ENCODE measurements around the gene SUV39H2. TPM values are rescaled to one million over a fixed set of nuclear protein-coding genes. Genes with fewer than 3 reads are reported as not detected.
A peak's percentile ranks its signal among the peaks of the same experiment; 100 is the strongest.

Gene SUV39H2
- total RNA-seq, 1 experiment from 2014 or later, result 32.0 TPM

DNA sequence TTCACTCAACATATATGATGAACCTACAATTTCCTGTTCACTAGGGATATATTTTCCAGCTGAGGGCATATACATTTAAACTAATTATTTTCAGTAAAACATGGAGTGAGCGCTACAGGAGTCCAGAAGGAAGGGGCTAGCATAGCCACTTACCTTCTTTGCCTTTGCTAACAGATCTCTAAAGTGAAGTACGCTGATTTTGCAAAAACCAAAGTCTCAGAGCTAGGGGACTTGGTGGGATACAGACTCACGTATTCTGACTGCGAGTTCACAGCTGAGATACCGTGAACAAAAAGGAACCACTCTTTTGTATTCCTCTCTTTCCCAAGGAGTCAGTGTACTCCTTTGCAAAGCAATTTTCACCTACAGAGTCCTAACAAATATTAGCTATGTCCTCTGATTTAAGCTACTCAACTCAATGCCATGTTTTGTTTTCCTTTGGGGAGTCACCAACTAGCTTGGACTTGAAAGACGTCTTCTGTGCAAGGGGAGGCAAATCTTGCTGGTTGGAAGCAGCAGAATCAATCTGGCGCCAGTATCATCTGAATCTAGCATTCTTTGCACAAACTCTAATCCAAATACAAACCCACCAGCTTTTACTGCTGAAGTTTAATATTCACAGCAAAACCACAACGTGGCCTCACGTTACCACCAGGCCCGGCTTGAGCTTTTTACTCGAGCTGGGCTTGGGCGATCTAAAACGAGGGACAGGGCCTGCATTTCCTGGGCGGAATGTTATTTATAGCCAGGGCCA lies 41.5 kb upstream of the SUV39H2 start:
- H3K36me3 Mint-ChIP-seq (ENCODE audit: insufficient read depth, unreplicated experiment), result peaks cover 40% of the 10 kb centered on the region
- H3K4me1 Mint-ChIP-seq (ENCODE audit: low read depth, unreplicated experiment), result peaks cover 17% of the 10 kb centered on the region
- H3K27me3 Mint-ChIP-seq (ENCODE audit: unreplicated experiment), result no peaks in the 10 kb centered on the region
- no peaks in the 10 kb centered on the region for H3K9me3 Mint-ChIP-seq (ENCODE audit: low read depth, unreplicated experiment)
- TSS peak; percentile 26 for BruUV-seq (replicated peaks)
- intact Hi-C loops (cut with micrococcal nuclease; ENCODE audit: unreplicated experiment), result no loop called here
- peak overlapping the region; percentile 81 for H3K27ac Mint-ChIP-seq (ENCODE audit: unreplicated experiment)
- CTCF ChIA-PET, result interaction anchor here (0.5 to 2.0 kb wide), 10 partner anchors 11 to 873 kb away, joined by 3 to 8 read pairs (median 4); no protein-coding TSS in a partner anchor
- H3K4me3 Mint-ChIP-seq (ENCODE audit: low read depth, unreplicated experiment), result peak overlapping the region; percentile 62
- no peak for DNase-seq
- TF ChIP-seq, protein P1, sequence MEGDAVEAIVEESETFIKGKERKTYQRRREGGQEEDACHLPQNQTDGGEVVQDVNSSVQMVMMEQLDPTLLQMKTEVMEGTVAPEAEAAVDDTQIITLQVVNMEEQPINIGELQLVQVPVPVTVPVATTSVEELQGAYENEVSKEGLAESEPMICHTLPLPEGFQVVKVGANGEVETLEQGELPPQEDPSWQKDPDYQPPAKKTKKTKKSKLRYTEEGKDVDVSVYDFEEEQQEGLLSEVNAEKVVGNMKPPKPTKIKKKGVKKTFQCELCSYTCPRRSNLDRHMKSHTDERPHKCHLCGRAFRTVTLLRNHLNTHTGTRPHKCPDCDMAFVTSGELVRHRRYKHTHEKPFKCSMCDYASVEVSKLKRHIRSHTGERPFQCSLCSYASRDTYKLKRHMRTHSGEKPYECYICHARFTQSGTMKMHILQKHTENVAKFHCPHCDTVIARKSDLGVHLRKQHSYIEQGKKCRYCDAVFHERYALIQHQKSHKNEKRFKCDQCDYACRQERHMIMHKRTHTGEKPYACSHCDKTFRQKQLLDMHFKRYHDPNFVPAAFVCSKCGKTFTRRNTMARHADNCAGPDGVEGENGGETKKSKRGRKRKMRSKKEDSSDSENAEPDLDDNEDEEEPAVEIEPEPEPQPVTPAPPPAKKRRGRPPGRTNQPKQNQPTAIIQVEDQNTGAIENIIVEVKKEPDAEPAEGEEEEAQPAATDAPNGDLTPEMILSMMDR (IDR thresholded peaks at IDR 0.05; ENCODE audit: unreplicated experiment), result no peak

DNA sequence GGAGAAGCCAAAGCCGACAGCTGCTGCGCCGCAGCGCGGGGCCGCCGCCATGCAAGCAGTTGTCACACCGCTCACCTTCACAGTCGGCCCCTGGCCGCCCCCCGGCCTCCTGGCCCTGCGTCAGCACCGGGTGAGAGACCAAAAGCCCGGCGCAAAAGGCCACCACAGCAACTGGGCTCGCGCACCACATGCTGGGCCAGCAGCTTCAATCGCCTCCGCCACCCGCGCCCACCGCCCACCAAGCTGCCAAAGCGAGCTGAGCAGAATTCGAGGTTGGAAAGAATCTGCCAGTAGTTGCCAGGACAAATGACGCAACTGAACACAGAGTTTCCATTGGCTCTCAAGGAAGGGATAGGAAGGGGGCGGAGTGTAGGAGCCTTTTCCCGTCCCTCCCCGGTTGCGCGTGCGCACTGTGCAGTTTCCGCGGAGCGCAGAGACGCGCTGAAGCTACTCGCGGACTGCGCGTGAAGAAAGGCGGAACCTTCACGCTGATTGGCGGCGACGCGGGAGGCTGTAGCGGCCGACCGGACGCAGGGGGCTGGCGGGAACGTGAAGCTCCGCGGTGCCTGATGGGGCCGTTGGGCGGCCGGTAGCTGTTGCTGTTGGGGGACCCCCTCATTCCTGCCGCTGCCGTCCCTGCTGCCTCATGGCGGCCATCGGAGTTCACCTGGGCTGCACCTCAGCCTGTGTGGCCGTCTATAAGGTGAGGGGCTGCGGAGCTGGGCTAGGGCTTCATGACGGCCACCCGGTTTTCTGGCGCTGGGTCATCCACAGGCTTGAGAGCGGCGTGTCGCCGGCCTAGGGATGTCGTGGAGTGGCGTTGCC lies 40.7 kb upstream of the SUV39H2 start, which contains the start of the genes CDNF, HSPA14 and MSANTD7:
TSS of gene CDNF (minus strand) at position 281 of the 825 bp plus-strand sequence. CDS start at position 190, 91 bp downstream.
TSS of gene HSPA14 (plus strand) at position 550 of the 825 bp plus-strand sequence. CDS start at position 647, 97 bp downstream.
TSS of gene MSANTD7 (plus strand) at position 550 of the 825 bp plus-strand sequence. CDS start 3,979 bp downstream, outside the sequence.
- Mint-ChIP-seq H3K9me3 (ENCODE audit: low read depth, unreplicated experiment) (no peaks in the 10 kb centered on the region), H3K27me3 (ENCODE audit: unreplicated experiment) (no peaks in the 10 kb centered on the region), H3K36me3 (ENCODE audit: insufficient read depth, unreplicated experiment) (peaks cover 46% of the 10 kb centered on the region), H3K4me3 (ENCODE audit: low read depth, unreplicated experiment) (peak within 1 kb of the TSS; percentile 62), H3K4me1 (ENCODE audit: low read depth, unreplicated experiment) (peaks cover 17% of the 10 kb centered on the region), H3K27ac (ENCODE audit: unreplicated experiment) (peak within 1 kb of the TSS; percentile 81)
- CTCF ChIA-PET, result interaction anchor here (0.5 to 2.0 kb wide), 11 partner anchors 11 to 353 kb away, joined by 3 to 8 read pairs (median 4); no protein-coding TSS in a partner anchor
- TF ChIP-seq, protein P1 (IDR thresholded peaks at IDR 0.05; ENCODE audit: unreplicated experiment), result no peak
- intact Hi-C loops (cut with micrococcal nuclease; ENCODE audit: unreplicated experiment), result no loop called here
- BruUV-seq (replicated peaks), result no TSS peak
- peak; percentile 99 for DNase-seq

- peak overlapping the region; percentile 81 for H3K27ac Mint-ChIP-seq (ENCODE audit: unreplicated experiment)
- no TSS peak for BruUV-seq (replicated peaks)
- intact Hi-C loops (cut with micrococcal nuclease; ENCODE audit: unreplicated experiment), result no loop called here
- peaks cover 51% of the 10 kb centered on the region for H3K36me3 Mint-ChIP-seq (ENCODE audit: insufficient read depth, unreplicated experiment)
- DNase-seq, result peak; percentile 15
- H3K4me3 Mint-ChIP-seq (ENCODE audit: low read depth, unreplicated experiment), result peak overlapping the region; percentile 62
- no peaks in the 10 kb centered on the region for H3K9me3 Mint-ChIP-seq (ENCODE audit: low read depth, unreplicated experiment)
- TF ChIP-seq, protein P1 (IDR thresholded peaks at IDR 0.05; ENCODE audit: unreplicated experiment), result no peak
- CTCF ChIA-PET, result interaction anchor here (0.5 to 1.6 kb wide), 7 partner anchors 10 to 353 kb away, joined by 3 to 5 read pairs (median 3); no protein-coding TSS in a partner anchor
- peaks cover 17% of the 10 kb centered on the region for H3K4me1 Mint-ChIP-seq (ENCODE audit: low read depth, unreplicated experiment)
- H3K27me3 Mint-ChIP-seq (ENCODE audit: unreplicated experiment), result no peaks in the 10 kb centered on the region
These were observed 39.9 kb upstream of the SUV39H2 start for GRCh38 chr10:14838582-14839304.

DNA sequence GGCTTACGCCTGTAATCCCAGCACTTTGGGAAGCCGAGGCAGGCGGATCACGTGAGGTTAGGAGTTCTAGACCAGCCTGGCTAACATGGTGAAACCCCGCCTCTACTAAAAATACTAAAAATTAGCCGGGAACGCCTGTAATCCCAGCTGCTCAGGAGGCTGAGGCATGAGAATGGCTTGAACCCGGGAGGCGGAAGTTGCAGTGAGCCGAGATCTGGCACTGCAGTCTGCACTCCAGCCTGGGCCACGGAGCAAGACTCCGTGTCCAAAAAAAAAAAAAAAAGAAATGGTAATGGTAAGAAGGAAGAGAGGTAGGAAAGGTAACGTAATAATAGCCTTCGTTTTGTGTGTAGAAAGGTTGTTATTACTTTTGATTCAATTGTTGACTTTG lies 39.4 kb upstream of the SUV39H2 start:
- intact Hi-C loops (cut with micrococcal nuclease; ENCODE audit: unreplicated experiment), result no loop called here
- H3K4me1 Mint-ChIP-seq (ENCODE audit: low read depth, unreplicated experiment), result peaks cover 15% of the 10 kb centered on the region
- peak; percentile 14 for DNase-seq
- peak overlapping the region; percentile 62 for H3K4me3 Mint-ChIP-seq (ENCODE audit: low read depth, unreplicated experiment)
- TF ChIP-seq, protein P1 (IDR thresholded peaks at IDR 0.05; ENCODE audit: unreplicated experiment), result no peak
- peaks cover 51% of the 10 kb centered on the region for H3K36me3 Mint-ChIP-seq (ENCODE audit: insufficient read depth, unreplicated experiment)
- BruUV-seq (replicated peaks), result no TSS peak
- H3K9me3 Mint-ChIP-seq (ENCODE audit: low read depth, unreplicated experiment), result no peaks in the 10 kb centered on the region
- peak overlapping the region; percentile 81 for H3K27ac Mint-ChIP-seq (ENCODE audit: unreplicated experiment)
- H3K27me3 Mint-ChIP-seq (ENCODE audit: unreplicated experiment), result no peaks in the 10 kb centered on the region
- CTCF ChIA-PET, result interaction anchor here (0.7 kb wide), 1 partner anchor 74 kb away, joined by 5 read pairs; no protein-coding TSS in a partner anchor
